GOT3 (cell line): ENCODE data around the gene RAMP1.
"Not testable (repeated sequence)": the region's sequence is repeated elsewhere in the genome, so short reads cannot be mapped to it uniquely, and the experiment has no call there.

ENCODE experiments used
- DNase-seq: peaks from one replicate; lab custom pipeline; 2025; ENCODE audit warnings: mixed read lengths; lab: John Stamatoyannopoulos, UW

Gene RAMP1

GRCh38 chr2:237859533-237860272, at the start of gene RAMP1:
Gene RAMP1 (plus strand): TSS chr2:237859623. CDS start chr2:237859676, 53 bp downstream.
- DNase-seq = no peak

- DNase-seq = no peak
These were observed 43.8 kb upstream of the RAMP1 start for GRCh38 chr2:237815637-237816036.

GRCh38 chr2:237816531-237816930, 42.9 kb upstream of the RAMP1 start:
- no peak for DNase-seq

GRCh38 chr2:237818066-237818473, 41.4 kb upstream of the RAMP1 start:
- no peak for DNase-seq

GRCh38 chr2:237819231-237819630, 40.2 kb upstream of the RAMP1 start:
- DNase-seq = no peak

GRCh38 chr2:237820421-237820820, 39.0 kb upstream of the RAMP1 start:
- no peak for DNase-seq

GRCh38 chr2:237823544-237823943, 35.9 kb upstream of the RAMP1 start:
- no peak for DNase-seq

- DNase-seq = no peak
These were observed 35.3 kb upstream of the RAMP1 start for GRCh38 chr2:237824085-237824484.

GRCh38 chr2:237827421-237827987, 31.9 kb upstream of the RAMP1 start:
- DNase-seq = no peak

GRCh38 chr2:237830522-237830921, 28.9 kb upstream of the RAMP1 start:
- DNase-seq = no peak

GRCh38 chr2:237833546-237833945, 25.9 kb upstream of the RAMP1 start:
- DNase-seq = no peak

GRCh38 chr2:237835372-237835771, 24.1 kb upstream of the RAMP1 start:
- DNase-seq = no peak

GRCh38 chr2:237841051-237841450, 18.4 kb upstream of the RAMP1 start:
- no peak for DNase-seq

- not testable (repeated sequence) for DNase-seq
These were observed 10.5 kb upstream of the RAMP1 start for GRCh38 chr2:237848940-237849339.

GRCh38 chr2:237854295-237854694, 5.1 kb upstream of the RAMP1 start:
- no peak for DNase-seq

GRCh38 chr2:237857791-237858190, 1.6 kb upstream of the RAMP1 start:
- no peak for DNase-seq

- DNase-seq = no peak
These were observed 935 bp upstream of the RAMP1 start for GRCh38 chr2:237858294-237859081.

- DNase-seq = no peak
These were observed 365 bp upstream of the RAMP1 start for GRCh38 chr2:237859082-237859433.

- no peak for DNase-seq
These were observed 981 bp downstream of the RAMP1 start for GRCh38 chr2:237860273-237860935.

GRCh38 chr2:237861875-237862527, 2.6 kb downstream of the RAMP1 start:
- DNase-seq = no peak

- DNase-seq = no peak
These were observed 3.1 kb downstream of the RAMP1 start for GRCh38 chr2:237862528-237862895.

GRCh38 chr2:237863102-237863511, 3.7 kb downstream of the RAMP1 start:
- no peak for DNase-seq
